Activated T-cell treated with anti-CD3 and anti-CD28 coated beads for 1 hour (primary cell): ENCODE results near the gene NEU3.
"Not testable (repeated sequence)": the region's sequence is repeated elsewhere in the genome, so short reads cannot be mapped to it uniquely, and the experiment has no call there.

Source experiments
- DNase-seq: peaks from one replicate; pipeline ENCODE4 v3.0.0-alpha.2; 2020; ENCODE audit warnings: low read depth

NEU3 gene

GRCh38 chr11:74988541-74989259 is at the start of gene NEU3:
TSS of gene NEU3 (plus strand) at chr11:74988933. CDS start at chr11:74989061, 128 bp downstream.
- DNase-seq = peak; percentile 76

GRCh38 chr11:74941492-74941891 is 47.2 kb upstream of the NEU3 start:
- DNase-seq = no peak

- no peak for DNase-seq
Measured at GRCh38 chr11:74942073-74942759, 46.5 kb upstream of the NEU3 start.

GRCh38 chr11:74948546-74948897 is 40.2 kb upstream of the NEU3 start:
- DNase-seq = no peak

GRCh38 chr11:74948898-74949752 is 39.6 kb upstream of the NEU3 start, which contains the start of the genes SPCS2 and XRRA1:
TSS of gene SPCS2 (plus strand) at chr11:74949266. CDS start at chr11:74949286, 20 bp downstream.
TSS of gene XRRA1 (minus strand) at chr11:74949091. CDS start at chr11:74940878, 8,213 bp downstream.
- DNase-seq = peak; percentile 93

GRCh38 chr11:74949753-74950137 is 39.0 kb upstream of the NEU3 start:
- DNase-seq = no peak

- no peak for DNase-seq
Measured at GRCh38 chr11:74950374-74950969, 38.3 kb upstream of the NEU3 start.

GRCh38 chr11:74951226-74951625 is 37.5 kb upstream of the NEU3 start:
- no peak for DNase-seq

- no peak for DNase-seq
Measured at GRCh38 chr11:74952752-74953151, 36.0 kb upstream of the NEU3 start.

GRCh38 chr11:74953451-74953850 is 35.3 kb upstream of the NEU3 start:
- no peak for DNase-seq

GRCh38 chr11:74954199-74954598 is 34.5 kb upstream of the NEU3 start:
- no peak for DNase-seq

- DNase-seq = no peak
Measured at GRCh38 chr11:74956397-74957015, 32.2 kb upstream of the NEU3 start.

GRCh38 chr11:74957937-74958629 is 30.6 kb upstream of the NEU3 start:
- no peak for DNase-seq

GRCh38 chr11:74960128-74960527 is 28.6 kb upstream of the NEU3 start:
- not testable (repeated sequence) for DNase-seq

GRCh38 chr11:74966651-74967050 is 22.1 kb upstream of the NEU3 start:
- no peak for DNase-seq

GRCh38 chr11:74970852-74971395 is 17.8 kb upstream of the NEU3 start:
- DNase-seq = no peak

GRCh38 chr11:74971424-74971823 is 17.3 kb upstream of the NEU3 start:
- DNase-seq = no peak

- DNase-seq = no peak
Measured at GRCh38 chr11:74978041-74978440, 10.7 kb upstream of the NEU3 start.

GRCh38 chr11:74980634-74981033 is 8.1 kb upstream of the NEU3 start:
- DNase-seq = no peak

GRCh38 chr11:74981888-74982287 is 6.8 kb upstream of the NEU3 start:
- DNase-seq = no peak

GRCh38 chr11:74984070-74984469 is 4.7 kb upstream of the NEU3 start:
- DNase-seq = no peak
